ENCODE results near the gene NFIA. TPM values are rescaled to one million over a fixed set of nuclear protein-coding genes. Genes with fewer than 3 reads are reported as not detected.

NFIA gene
- total and polyA plus RNA-seq, 2 of the 13 experiments (the other 11 are each of a cell fraction or from before 2014, with no cell fraction given): 14.7 to 28.5 TPM

DNA sequence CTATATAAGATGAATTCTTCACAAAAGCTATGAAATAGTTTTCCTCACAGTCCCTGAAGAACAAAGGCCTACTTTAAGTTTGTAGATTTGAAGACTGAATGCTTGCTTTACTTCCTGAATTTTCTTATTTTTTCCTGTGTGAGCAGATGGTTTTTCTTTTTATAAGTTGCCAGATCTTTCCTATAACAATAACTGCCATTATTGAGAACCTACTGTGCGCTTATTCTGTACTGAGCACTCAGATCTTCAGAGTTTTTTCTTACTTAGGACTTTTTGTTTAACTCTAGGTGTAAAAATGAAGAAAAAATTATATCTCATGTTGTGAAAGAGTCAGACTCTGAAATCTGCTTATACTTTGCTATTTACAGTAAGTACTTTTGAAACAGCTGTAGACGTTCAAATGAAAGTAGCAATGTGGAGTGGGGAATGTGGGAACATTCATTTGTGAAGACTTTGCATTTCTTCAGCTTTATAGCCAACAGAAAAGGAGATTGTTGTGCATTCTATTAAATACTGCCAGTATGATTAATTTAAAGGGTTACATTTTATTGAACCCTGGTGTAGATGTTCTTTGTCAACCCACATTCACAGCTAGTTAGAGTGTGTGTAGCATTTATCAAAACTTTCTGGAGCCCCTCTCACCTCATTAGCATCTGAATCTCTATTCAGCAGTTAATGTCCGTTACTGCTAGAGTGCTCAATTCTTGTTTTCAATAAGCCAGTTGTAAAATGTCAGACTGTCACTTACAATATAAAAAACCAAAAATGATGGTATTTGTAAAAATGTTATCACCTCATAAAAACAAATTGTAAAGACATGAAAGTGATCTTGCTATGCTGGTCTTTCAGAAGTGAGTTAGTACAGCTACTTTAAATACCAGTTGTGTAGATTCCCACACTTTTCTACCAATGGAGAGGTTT, 29.0 kb downstream of the NFIA start:
- Histone ChIP-seq H3K36me3 (replicated peaks in 1 of 2; ENCODE audit: control insufficient read depth in 1 of 2, insufficient read depth in 2 of 2, low read length in 2 of 2) (peaks cover 0 to 3% of the 10 kb centered on the region in 2 experiments; a peak in 2 of 5 replicates), H4K20me1 (ENCODE audit: insufficient read depth, low read length) (peaks cover 15% of the 10 kb centered on the region; the same call in 1 of the 2 replicates), H3K4me1 (ENCODE audit: insufficient read depth, low read length) (peaks cover 70% of the 10 kb centered on the region), H3K4me2 (ENCODE audit: low read depth, low read length) (no peak overlapping the region), H3K27ac (ENCODE audit: extremely low read length, insufficient read depth, low read length) (no peak overlapping the region), H3K9ac (ENCODE audit: insufficient read depth, low read depth, low read length) (no peak overlapping the region), H3K79me2 (ENCODE audit: insufficient read depth, low read length) (peaks cover 100% of the 10 kb centered on the region), H3K27me3 (ENCODE audit: control insufficient read depth in 1 of 2, insufficient read depth in 2 of 2, low read length in 2 of 2) (no peaks in the 10 kb centered on the region; a peak in 1 of 5 replicates), H2AFZ (ENCODE audit: low read length) (no peak overlapping the region), H3K4me3 (replicated peaks in 1 of 3; ENCODE audit: insufficient read depth in 1 of 3, low read depth in 2 of 3, low read length in 3 of 3) (no peak overlapping the region), H3K9me3 (ENCODE audit: low read length) (peaks cover 5% of the 10 kb centered on the region; the same call in 1 of the 2 replicates)
- CTCF ChIA-PET (ENCODE audit: low intra/inter-chr PET ratio, low total read pairs): no interaction called here
- WGBS (ENCODE audit: low lambda C conversion rate): 87% methylated on average over 3 of the region's 3 CpGs
- BruUV-seq (replicated peaks): no TSS peak
- POLR2A ChIA-PET: interaction anchor here (1.1 kb wide), 1 partner anchor 29 kb away, joined by 3 read pairs; the partner anchor contains the start of gene NFIA
- ATAC-seq (no peak), FAIRE-seq (no peak), DNase-seq (ENCODE audit: low spot score) (no peak)
- TF ChIP-seq ZKSCAN1 (IDR thresholded peaks at IDR 0.05; ENCODE audit: low read length) (peak; percentile 89), KDM4B (CRISPR knock-in tag; IDR thresholded peaks at IDR 0.05) (no peak)
- TF ChIP-seq, protein P1, sequence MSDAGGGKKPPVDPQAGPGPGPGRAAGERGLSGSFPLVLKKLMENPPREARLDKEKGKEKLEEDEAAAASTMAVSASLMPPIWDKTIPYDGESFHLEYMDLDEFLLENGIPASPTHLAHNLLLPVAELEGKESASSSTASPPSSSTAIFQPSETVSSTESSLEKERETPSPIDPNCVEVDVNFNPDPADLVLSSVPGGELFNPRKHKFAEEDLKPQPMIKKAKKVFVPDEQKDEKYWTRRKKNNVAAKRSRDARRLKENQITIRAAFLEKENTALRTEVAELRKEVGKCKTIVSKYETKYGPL (CRISPR knock-in tag; IDR thresholded peaks at IDR 0.05): no peak
- intact Hi-C loops (cut with micrococcal nuclease; ENCODE audit: unreplicated experiment): loop anchor here (5.0 kb wide), 2 partner anchors 34 to 59 kb away; no protein-coding TSS in a partner anchor
- in situ Hi-C loops (cut with HindIII; ENCODE audit: extremely low pct_ligation_motif_present, low pct_unique_long_range_greater_than_20kb): no loop called here

GRCh38 chr1:61114178-61114870, 32.0 kb downstream of the NFIA start:
- peaks cover 15% of the 10 kb centered on the region; the same call in 1 of the 2 replicates for H4K20me1 ChIP-seq (ENCODE audit: insufficient read depth, low read length)
- no TSS peak for BruUV-seq (replicated peaks)
- no peaks in the 10 kb centered on the region for H3K27me3 ChIP-seq (ENCODE audit: control insufficient read depth in 1 of 2, insufficient read depth in 2 of 2, low read length in 2 of 2)
- H3K79me2 ChIP-seq (ENCODE audit: insufficient read depth, low read length): peaks cover 98% of the 10 kb centered on the region
- WGBS (ENCODE audit: low lambda C conversion rate): 65% methylated on average over 3 of the region's 3 CpGs
- FAIRE-seq: peak; percentile 55
- peaks cover 0 to 3% of the 10 kb centered on the region in 2 experiments; a peak in 2 of 5 replicates for H3K36me3 ChIP-seq (replicated peaks in 1 of 2; ENCODE audit: control insufficient read depth in 1 of 2, insufficient read depth in 2 of 2, low read length in 2 of 2)
- H2AFZ ChIP-seq (ENCODE audit: low read length): no peak overlapping the region
- peak; percentile 70 for DNase-seq (ENCODE audit: low spot score)
- H3K4me3 ChIP-seq (replicated peaks in 1 of 3; ENCODE audit: insufficient read depth in 1 of 3, low read depth in 2 of 3, low read length in 3 of 3): no peak overlapping the region
- ChIA-PET POLR2A (interaction anchor here (1.0 kb wide), 1 partner anchor 43 kb away, joined by 4 read pairs; no protein-coding TSS in a partner anchor), CTCF (ENCODE audit: low intra/inter-chr PET ratio, low total read pairs) (no interaction called here)
- ATAC-seq: peak; percentile 46
- in situ Hi-C loops (cut with HindIII; ENCODE audit: extremely low pct_ligation_motif_present, low pct_unique_long_range_greater_than_20kb) (no loop called here), intact Hi-C loops (cut with micrococcal nuclease; ENCODE audit: unreplicated experiment) (loop anchor here (5.0 kb wide), 2 partner anchors 37 to 62 kb away; no protein-coding TSS in a partner anchor)
- H3K9me3 ChIP-seq (ENCODE audit: low read length): no peaks in the 10 kb centered on the region
- H3K9ac ChIP-seq (ENCODE audit: insufficient read depth, low read depth, low read length): no peak overlapping the region
- peaks cover 88% of the 10 kb centered on the region for H3K4me1 ChIP-seq (ENCODE audit: insufficient read depth, low read length)
- peak overlapping the region; percentile 59 for H3K27ac ChIP-seq (ENCODE audit: extremely low read length, insufficient read depth, low read length)
- peak overlapping the region; percentile 25; the same call in 1 of the 2 replicates for H3K4me2 ChIP-seq (ENCODE audit: low read depth, low read length)
- TF ChIP-seq RAD21 (CRISPR knock-in tag; IDR thresholded peaks at IDR 0.05) (no peak), MLXIP (CRISPR knock-in tag; IDR thresholded peaks at IDR 0.05; ENCODE audit: borderline replicate concordance) (no peak), KMT2A (CRISPR knock-in tag; IDR thresholded peaks at IDR 0.05) (no peak), BHLHE40 (IDR thresholded peaks at IDR 0.05; ENCODE audit: low read length) (peak; percentile 66), FOXA3 (CRISPR knock-in tag; IDR thresholded peaks at IDR 0.05) (peak; percentile 89), ZNF232 (CRISPR knock-in tag; IDR thresholded peaks at IDR 0.05; ENCODE audit: borderline replicate concordance) (no peak), GPBP1L1 (CRISPR knock-in tag; IDR thresholded peaks at IDR 0.05) (no peak), SALL1 (CRISPR knock-in tag; IDR thresholded peaks at IDR 0.05) (no peak)
